CD4-positive, CD25-positive, alpha-beta regulatory T cell (primary cell): Measurements from ENCODE around the gene ATP8A2. TPM values are rescaled to one million over a fixed set of nuclear protein-coding genes. Genes with fewer than 3 reads are reported as not detected.

Experiments used
- ATAC-seq, 2 donors: fragments of 150-1000 bp; cut with Tn5 transposase; one replicate each; pipeline ENCODE4 v1.10.0; 2021; ENCODE audit warnings: low read depth in 2 of 2, moderate number of reproducible peaks in 2 of 2, moderate library complexity in 1 of 2
- DNase-seq, 3 donors: peaks; one replicate each; pipeline versions ENCODE4 v3.0.0 to v3.0.0-alpha.2; 2012 to 2022; ENCODE audit warnings: mixed read lengths in 1 of 3
- H3K27ac ChIP-seq: one replicate; pipeline ENCODE4 v1.7.0; 2013; ENCODE audit warnings: mild to moderate bottlenecking, low read length; ENCODE audit not compliant: insufficient read depth, poor library complexity, severe bottlenecking
- H3K27me3 ChIP-seq: one replicate; pipeline ENCODE4 v1.7.0; 2013; ENCODE audit warnings: low read length; ENCODE audit not compliant: control insufficient read depth, insufficient read depth
- H3K36me3 ChIP-seq: one replicate; pipeline ENCODE4 v1.7.0; 2013; ENCODE audit warnings: mild to moderate bottlenecking, low read length, moderate library complexity; ENCODE audit not compliant: control insufficient read depth, insufficient read depth
- H3K4me1 ChIP-seq: 2 replicates; pipeline ENCODE4 v1.7.0; 2013; ENCODE audit warnings: mild to moderate bottlenecking, low read length; ENCODE audit not compliant: insufficient read depth, control insufficient read depth, poor library complexity, severe bottlenecking
- H3K4me3 ChIP-seq: one replicate; pipeline ENCODE4 v1.7.0; 2013; ENCODE audit warnings: low read depth, mild to moderate bottlenecking, low read length, moderate library complexity
- H3K9me3 ChIP-seq, 2 experiments: 1 replicate in 1 of 2; 2 replicates in 1 of 2; pipeline ENCODE4 v1.7.0; 2013; ENCODE audit warnings: low read length in 2 of 2, mild to moderate bottlenecking in 1 of 2, moderate library complexity in 1 of 2; ENCODE audit not compliant: control insufficient read depth in 2 of 2
- H3K27ac Mint-ChIP-seq, 3 donors: one replicate each; pipeline ENCODE4 v1.8.0; 2020 to 2022; ENCODE audit warnings: mild to moderate bottlenecking in 3 of 3, mixed read lengths in 3 of 3, moderate library complexity in 2 of 3
- H3K27me3 Mint-ChIP-seq: one replicate; pipeline ENCODE4 v1.8.0; 2022; ENCODE audit warnings: mild to moderate bottlenecking, mixed read lengths
- H3K36me3 Mint-ChIP-seq: one replicate; pipeline ENCODE4 v1.8.0; 2020; ENCODE audit warnings: mixed read lengths
- H3K4me1 Mint-ChIP-seq, 4 donors: one replicate each; pipeline ENCODE4 v1.8.0; 2020 to 2022; ENCODE audit warnings: mixed read lengths in 4 of 4, mild to moderate bottlenecking in 1 of 4
- H3K4me3 Mint-ChIP-seq, 4 donors: one replicate each; pipeline ENCODE4 v1.8.0; 2020 to 2022; ENCODE audit warnings: mild to moderate bottlenecking in 4 of 4, mixed read lengths in 4 of 4, moderate library complexity in 3 of 4
- H3K9me3 Mint-ChIP-seq, 7 donors: one replicate each; pipeline ENCODE4 v1.8.0; 2020 to 2022; ENCODE audit warnings: mixed read lengths in 7 of 7, mild to moderate bottlenecking in 3 of 7, moderate library complexity in 2 of 7
- polyA plus RNA-seq, 4 donors: library from polyadenylated mRNA; unstranded; fragments of 300-500 nt; fragmentation: Illumina TruSeq; gene quantifications; one replicate each; pipeline ENCODE4 v1.2.3, GENCODE V29; 2021
- total RNA-seq: library from RNA; stranded (reverse); gene quantifications from one replicate; pipeline ENCODE4 v1.2.3, GENCODE V29; 2022

ATP8A2 gene
- total and polyA plus RNA-seq, 5 donors from 2014 or later: 0.29 to 0.68 (median 0.55) TPM

GRCh38 chr13:25690582-25690981 lies 318.8 kb downstream of the ATP8A2 start:
- Histone ChIP-seq H3K4me1 (no peaks in the 10 kb centered on the region), H3K27me3 (peaks cover 4% of the 10 kb centered on the region), H3K9me3 (no peaks in the 10 kb centered on the region), H3K27ac (no peak overlapping the region), H3K4me3 (no peak overlapping the region), H3K36me3 (no peaks in the 10 kb centered on the region)
- Mint-ChIP-seq H3K9me3 (peaks cover 0 to 6% (median 0%) of the 10 kb centered on the region in 7 donors), H3K27ac (no peak overlapping the region), H3K36me3 (no peaks in the 10 kb centered on the region), H3K4me3 (no peak overlapping the region), H3K4me1 (no peaks in the 10 kb centered on the region), H3K27me3 (peaks cover 6% of the 10 kb centered on the region)
- ATAC-seq (no peak), DNase-seq (no peak)

GRCh38 chr13:25691654-25692053 lies 319.9 kb downstream of the ATP8A2 start:
- no peak for DNase-seq
- ATAC-seq: no peak
- no peaks in the 10 kb centered on the region for H3K36me3 ChIP-seq

GRCh38 chr13:25692099-25692498 lies 320.3 kb downstream of the ATP8A2 start:
- no peak for ATAC-seq
- peaks cover 6% of the 10 kb centered on the region for H3K27me3 Mint-ChIP-seq
- no peak overlapping the region for H3K4me3 Mint-ChIP-seq
- no peaks in the 10 kb centered on the region for H3K36me3 Mint-ChIP-seq
- H3K4me1 ChIP-seq: no peaks in the 10 kb centered on the region
- H3K9me3 Mint-ChIP-seq: peaks cover 0 to 6% (median 0%) of the 10 kb centered on the region in 7 donors
- no peak overlapping the region for H3K27ac Mint-ChIP-seq
- H3K4me3 ChIP-seq: no peak overlapping the region
- no peaks in the 10 kb centered on the region for H3K36me3 ChIP-seq
- no peak for DNase-seq
- H3K4me1 Mint-ChIP-seq: no peaks in the 10 kb centered on the region
- H3K27ac ChIP-seq: no peak overlapping the region
- H3K27me3 ChIP-seq: peaks cover 4% of the 10 kb centered on the region
- H3K9me3 ChIP-seq: no peaks in the 10 kb centered on the region

More at GRCh38 chr13:25691654-25692053, 319.9 kb downstream of the ATP8A2 start:
- Mint-ChIP-seq H3K27ac (no peak overlapping the region), H3K36me3 (no peaks in the 10 kb centered on the region), H3K4me1 (no peaks in the 10 kb centered on the region), H3K9me3 (peaks cover 0 to 6% (median 0%) of the 10 kb centered on the region in 7 donors), H3K4me3 (no peak overlapping the region), H3K27me3 (peaks cover 6% of the 10 kb centered on the region)
- H3K4me1 ChIP-seq: no peaks in the 10 kb centered on the region
- H3K27ac ChIP-seq: no peak overlapping the region
- no peak overlapping the region for H3K4me3 ChIP-seq
- no peaks in the 10 kb centered on the region for H3K9me3 ChIP-seq
- H3K27me3 ChIP-seq: peaks cover 4% of the 10 kb centered on the region

- peaks cover 0 to 4% (median 0%) of the 10 kb centered on the region in 7 donors for H3K9me3 Mint-ChIP-seq
- no peak overlapping the region for H3K4me3 Mint-ChIP-seq
- H3K27ac Mint-ChIP-seq: no peak overlapping the region
- H3K36me3 Mint-ChIP-seq: no peaks in the 10 kb centered on the region
- H3K9me3 ChIP-seq: no peaks in the 10 kb centered on the region
- no peak overlapping the region for H3K27ac ChIP-seq
- peaks cover 11% of the 10 kb centered on the region for H3K27me3 Mint-ChIP-seq
- H3K4me1 ChIP-seq: no peaks in the 10 kb centered on the region
- H3K4me3 ChIP-seq: no peak overlapping the region
- no peaks in the 10 kb centered on the region for H3K4me1 Mint-ChIP-seq
- ATAC-seq (no peak), DNase-seq (no peak)
- H3K36me3 ChIP-seq: no peaks in the 10 kb centered on the region
- no peaks in the 10 kb centered on the region for H3K27me3 ChIP-seq
Observed at GRCh38 chr13:25699056-25699455, 327.3 kb downstream of the ATP8A2 start.

- no peak overlapping the region for H3K4me3 Mint-ChIP-seq
- H3K4me1 ChIP-seq: no peaks in the 10 kb centered on the region
- no peak overlapping the region for H3K4me3 ChIP-seq
- no peaks in the 10 kb centered on the region for H3K36me3 Mint-ChIP-seq
- no peaks in the 10 kb centered on the region for H3K9me3 ChIP-seq
- H3K36me3 ChIP-seq: no peaks in the 10 kb centered on the region
- H3K27me3 ChIP-seq: no peaks in the 10 kb centered on the region
- peaks cover 0 to 4% (median 0%) of the 10 kb centered on the region in 7 donors for H3K9me3 Mint-ChIP-seq
- no peak for DNase-seq
- no peak overlapping the region for H3K27ac ChIP-seq
- no peak for ATAC-seq
- H3K4me1 Mint-ChIP-seq: no peaks in the 10 kb centered on the region
- H3K27ac Mint-ChIP-seq: no peak overlapping the region
- peaks cover 11% of the 10 kb centered on the region for H3K27me3 Mint-ChIP-seq
Observed at GRCh38 chr13:25699600-25699999, 327.8 kb downstream of the ATP8A2 start.

- ATAC-seq (no peak), DNase-seq (no peak)
- no peaks in the 10 kb centered on the region for H3K4me1 ChIP-seq
- Mint-ChIP-seq H3K27me3 (peaks cover 11% of the 10 kb centered on the region), H3K27ac (no peak overlapping the region), H3K4me3 (no peak overlapping the region), H3K9me3 (peaks cover 0 to 4% (median 0%) of the 10 kb centered on the region in 7 donors), H3K36me3 (no peaks in the 10 kb centered on the region), H3K4me1 (no peaks in the 10 kb centered on the region)
- H3K27ac ChIP-seq: no peak overlapping the region
- peaks cover 3% of the 10 kb centered on the region for H3K27me3 ChIP-seq
- no peak overlapping the region for H3K4me3 ChIP-seq
- no peaks in the 10 kb centered on the region for H3K36me3 ChIP-seq
- H3K9me3 ChIP-seq: no peaks in the 10 kb centered on the region
Observed at GRCh38 chr13:25701304-25701703, 329.5 kb downstream of the ATP8A2 start.

GRCh38 chr13:25702386-25702785 lies 330.6 kb downstream of the ATP8A2 start:
- H3K27me3 ChIP-seq: peaks cover 3% of the 10 kb centered on the region
- H3K27me3 Mint-ChIP-seq: peaks cover 11% of the 10 kb centered on the region
- no peaks in the 10 kb centered on the region for H3K4me1 Mint-ChIP-seq
- no peak overlapping the region for H3K27ac ChIP-seq
- H3K4me1 ChIP-seq: no peaks in the 10 kb centered on the region
- H3K36me3 ChIP-seq: no peaks in the 10 kb centered on the region
- ATAC-seq: no peak
- DNase-seq: no peak
- H3K9me3 Mint-ChIP-seq: peaks cover 0 to 4% (median 0%) of the 10 kb centered on the region in 7 donors
- no peak overlapping the region for H3K4me3 ChIP-seq
- no peaks in the 10 kb centered on the region for H3K9me3 ChIP-seq
- H3K36me3 Mint-ChIP-seq: no peaks in the 10 kb centered on the region
- H3K4me3 Mint-ChIP-seq: no peak overlapping the region
- H3K27ac Mint-ChIP-seq: no peak overlapping the region

- no peaks in the 10 kb centered on the region for H3K4me1 Mint-ChIP-seq
Observed at GRCh38 chr13:25707726-25708125, 336.0 kb downstream of the ATP8A2 start.

More at GRCh38 chr13:25707726-25708125, 336.0 kb downstream of the ATP8A2 start:
- Mint-ChIP-seq H3K9me3 (peaks cover 0 to under 1% (median 0%) of the 10 kb centered on the region in 7 donors), H3K27me3 (peaks cover 5% of the 10 kb centered on the region), H3K36me3 (no peaks in the 10 kb centered on the region), H3K4me3 (no peak overlapping the region), H3K27ac (no peak overlapping the region)
- peaks cover 6% of the 10 kb centered on the region for H3K27me3 ChIP-seq
- no peak overlapping the region for H3K27ac ChIP-seq
- H3K36me3 ChIP-seq: no peaks in the 10 kb centered on the region
- H3K4me1 ChIP-seq: no peaks in the 10 kb centered on the region
- H3K4me3 ChIP-seq: no peak overlapping the region
- no peak for DNase-seq
- H3K9me3 ChIP-seq: no peaks in the 10 kb centered on the region
- no peak for ATAC-seq
